Prostate gland (tissue), 2 donors: ENCODE data around the gene DCST1. TPM values are rescaled to one million over a fixed set of nuclear protein-coding genes. Genes with fewer than 3 reads are reported as not detected.
A peak's percentile ranks its signal among the peaks of the same experiment; 100 is the strongest.

ENCODE experiments used
- DNase-seq: peaks from one replicate; pipeline ENCODE4 v3.0.0-alpha.2; 2019; ENCODE audit warnings: low spot score
- H3K27ac ChIP-seq, 2 donors: fragments of 200-600 bp; sonication (generic); 2 replicates each; pipeline ENCODE4 v1.5.1; 2017 to 2019
- H3K27me3 ChIP-seq: fragments of 200-600 bp; sonication (generic); replicated peaks from 2 replicates; pipeline ENCODE4 v1.5.1; 2019; ENCODE audit not compliant: insufficient read depth
- H3K36me3 ChIP-seq, 2 donors: fragments of 200-600 bp; sonication (generic); 1 replicate in 1 of 2; 2 replicates in 1 of 2; pipeline versions ENCODE4 v1.5.1 to v1.8.1; 2017 to 2019
- H3K4me1 ChIP-seq: fragments of 200-600 bp; sonication (generic); replicated peaks from 2 replicates; pipeline ENCODE4 v1.5.1; 2019
- H3K4me3 ChIP-seq, 2 donors: fragments of 200-600 bp; sonication (generic); 2 replicates each; pipeline ENCODE4 v1.5.1; 2017 to 2019
- H3K9me3 ChIP-seq: fragments of 200-600 bp; sonication (generic); 2 replicates; pipeline ENCODE4 v1.5.1; 2017
- POLR2A ChIP-seq: fragments of 450-650 bp; IDR thresholded peaks from one replicate; pipeline ENCODE4 v1.6.1; 2016; ENCODE audit warnings: antibody characterized with exemption, mild to moderate bottlenecking
- POLR2AphosphoS5 ChIP-seq: sonication (generic); formaldehyde crosslinking; IDR thresholded peaks from one replicate; pipeline ENCODE4 v1.6.1; 2017; ENCODE audit warnings: antibody characterized with exemption
- WGBS: methylation state at CpG from one replicate; pipeline ENCODE4 v1.1.5; 2018; 5-methylcytosine and 5-hydroxymethylcytosine counted together
- intact Hi-C: fragments of 100-400 bp; cut with DNase I; formaldehyde crosslinking; loops from one replicate; pipeline ENCODE4 v1.14.2; 2022
- total RNA-seq, 2 donors: library from RNA; depleted of rRNA; stranded (reverse); fragments of >200 nt; gene quantifications; one replicate each; pipeline ENCODE4 v1.1.0, GENCODE V29; 2016
- TF ChIP-seq, protein P1 (sequence below), 4 experiments: fragments of 200-600 bp in 2 of 4; fragments of 450-650 bp in 2 of 4; sonication (generic) in 2 of 4; IDR thresholded peaks; 1 replicate in 3 of 4; 2 replicates in 1 of 4; pipeline ENCODE4 v1.5.1; 2016 to 2019; ENCODE audit warnings: antibody characterized with exemption in 4 of 4, mild to moderate bottlenecking in 2 of 4, moderate library complexity in 2 of 4

DCST1 gene
- total RNA-seq, 2 donors from 2014 or later = 0.51 TPM; not detected in 1

DNA sequence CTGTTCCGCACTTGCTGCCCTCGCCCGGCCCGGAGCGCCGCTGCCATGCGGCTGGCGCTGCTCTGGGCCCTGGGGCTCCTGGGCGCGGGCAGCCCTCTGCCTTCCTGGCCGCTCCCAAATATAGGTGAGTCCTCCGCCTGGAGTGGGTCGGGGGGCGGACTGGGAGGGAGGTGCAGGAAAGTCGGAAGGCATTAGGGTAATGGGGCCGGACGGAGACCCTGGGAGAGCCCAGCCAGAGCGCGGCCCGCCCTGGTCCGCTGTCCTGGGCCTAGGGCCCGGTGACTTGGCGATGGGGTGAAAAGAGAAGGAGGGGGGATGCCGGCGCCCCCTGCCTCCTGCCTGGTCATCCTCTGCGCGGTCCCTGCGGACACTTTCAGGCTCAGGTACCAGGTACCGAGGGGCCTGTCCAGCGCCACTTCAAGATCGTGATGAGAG, 17.7 kb downstream of the DCST1 start:
- Histone ChIP-seq H3K4me3 (peak overlapping the region; percentile 71 to 74), H3K27me3 (no peaks in the 10 kb centered on the region), H3K4me1 (peaks cover 19% of the 10 kb centered on the region), H3K36me3 (peaks cover 0 to 3% of the 10 kb centered on the region in 2 donors), H3K9me3 (no peaks in the 10 kb centered on the region), H3K27ac (peak overlapping the region; percentile 92 to 93)
- intact Hi-C loops = loop anchor here (2.0 to 5.0 kb wide), 2 partner anchors 33 to 89 kb away; partner anchors contain the start of gene PYGO2
- no peak for DNase-seq
- WGBS = under 1% methylated on average over 23 of the region's 31 CpGs
- TF ChIP-seq POLR2A = peak; percentile 67
- TF ChIP-seq, protein P1, sequence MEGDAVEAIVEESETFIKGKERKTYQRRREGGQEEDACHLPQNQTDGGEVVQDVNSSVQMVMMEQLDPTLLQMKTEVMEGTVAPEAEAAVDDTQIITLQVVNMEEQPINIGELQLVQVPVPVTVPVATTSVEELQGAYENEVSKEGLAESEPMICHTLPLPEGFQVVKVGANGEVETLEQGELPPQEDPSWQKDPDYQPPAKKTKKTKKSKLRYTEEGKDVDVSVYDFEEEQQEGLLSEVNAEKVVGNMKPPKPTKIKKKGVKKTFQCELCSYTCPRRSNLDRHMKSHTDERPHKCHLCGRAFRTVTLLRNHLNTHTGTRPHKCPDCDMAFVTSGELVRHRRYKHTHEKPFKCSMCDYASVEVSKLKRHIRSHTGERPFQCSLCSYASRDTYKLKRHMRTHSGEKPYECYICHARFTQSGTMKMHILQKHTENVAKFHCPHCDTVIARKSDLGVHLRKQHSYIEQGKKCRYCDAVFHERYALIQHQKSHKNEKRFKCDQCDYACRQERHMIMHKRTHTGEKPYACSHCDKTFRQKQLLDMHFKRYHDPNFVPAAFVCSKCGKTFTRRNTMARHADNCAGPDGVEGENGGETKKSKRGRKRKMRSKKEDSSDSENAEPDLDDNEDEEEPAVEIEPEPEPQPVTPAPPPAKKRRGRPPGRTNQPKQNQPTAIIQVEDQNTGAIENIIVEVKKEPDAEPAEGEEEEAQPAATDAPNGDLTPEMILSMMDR (IDR thresholded peaks at IDR 0.05) = no peak

GRCh38 chr1:155051777-155052398, 18.3 kb downstream of the DCST1 start:
- Histone ChIP-seq H3K27me3 (no peaks in the 10 kb centered on the region), H3K27ac (peak overlapping the region; percentile 92 to 93), H3K36me3 (peaks cover 0 to 4% of the 10 kb centered on the region in 2 donors), H3K4me3 (peak overlapping the region; percentile 71 to 74), H3K4me1 (peaks cover 19% of the 10 kb centered on the region), H3K9me3 (no peaks in the 10 kb centered on the region)
- TF ChIP-seq, protein P1 (IDR thresholded peaks at IDR 0.05) = no peak
- TF ChIP-seq POLR2AphosphoS5 (peak; percentile 17), POLR2A (peak; percentile 47)
- DNase-seq = peak; percentile 58
- WGBS = 2% methylated on average over 26 of the region's 27 CpGs
- intact Hi-C loops = loop anchor here (2.0 to 5.0 kb wide), 2 partner anchors 33 to 90 kb away; partner anchors contain the start of gene PYGO2

DNA sequence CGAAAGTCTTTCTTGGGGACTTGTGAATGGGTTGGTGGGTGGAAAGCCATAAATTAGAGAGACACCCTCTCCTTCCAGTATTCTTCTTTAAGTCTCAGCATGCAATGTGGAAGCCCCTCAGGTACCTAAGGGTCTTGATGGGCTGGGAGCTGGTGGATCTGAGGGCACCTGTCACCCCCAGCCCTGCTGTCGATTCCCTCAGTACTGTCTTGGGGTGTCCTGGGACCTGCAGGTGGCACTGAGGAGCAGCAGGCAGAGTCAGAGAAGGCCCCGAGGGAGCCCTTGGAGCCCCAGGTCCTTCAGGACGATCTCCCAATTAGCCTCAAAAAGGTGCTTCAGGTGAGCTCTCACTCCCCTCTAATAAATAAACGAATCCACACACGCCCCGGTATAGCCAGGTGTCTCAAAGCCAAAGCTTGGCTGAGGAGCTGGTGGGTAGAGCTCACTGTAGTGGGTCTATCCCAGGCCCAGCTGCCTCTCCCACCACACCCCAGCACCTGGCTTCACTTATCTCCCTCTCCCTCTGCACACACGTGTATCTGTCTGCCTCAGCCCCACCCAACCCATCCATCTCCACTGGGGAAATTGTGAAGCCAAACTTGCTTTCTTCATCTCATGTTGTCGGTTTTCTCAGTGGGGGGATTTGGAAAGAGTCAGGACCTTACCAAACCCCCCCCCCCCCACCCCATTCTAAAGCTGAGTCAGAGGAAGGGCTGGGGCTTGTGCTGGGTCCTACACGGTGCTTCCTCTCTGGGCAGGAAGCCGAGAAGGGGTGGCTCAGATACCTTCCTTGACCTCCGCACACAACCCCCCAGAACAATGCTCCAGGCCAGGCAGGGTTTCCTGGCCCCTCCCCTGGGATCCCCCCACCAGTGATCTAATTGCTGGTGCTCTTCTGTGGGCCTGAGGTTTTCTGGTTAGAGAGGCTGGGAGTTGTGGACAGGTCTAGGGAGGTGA, 19.1 kb downstream of the DCST1 start:
- intact Hi-C loops = loop anchor here (5.0 kb wide), 1 partner anchor 90 kb away; the partner anchor contains the start of gene PYGO2
- TF ChIP-seq POLR2AphosphoS5 = no peak
- TF ChIP-seq POLR2A = no peak
- TF ChIP-seq, protein P1 (IDR thresholded peaks at IDR 0.05) = peak in 2 of 4 experiments; percentile 38 to 52
- Histone ChIP-seq H3K36me3 (peaks cover 0 to 5% of the 10 kb centered on the region in 2 donors), H3K4me3 (peak overlapping the region; percentile 71 to 74), H3K4me1 (peaks cover 19% of the 10 kb centered on the region), H3K27me3 (no peaks in the 10 kb centered on the region), H3K9me3 (no peaks in the 10 kb centered on the region), H3K27ac (peak overlapping the region; percentile 92 to 93)
- WGBS = 32% methylated on average over 12 of the region's 12 CpGs
- DNase-seq = peak; percentile 37

DNA sequence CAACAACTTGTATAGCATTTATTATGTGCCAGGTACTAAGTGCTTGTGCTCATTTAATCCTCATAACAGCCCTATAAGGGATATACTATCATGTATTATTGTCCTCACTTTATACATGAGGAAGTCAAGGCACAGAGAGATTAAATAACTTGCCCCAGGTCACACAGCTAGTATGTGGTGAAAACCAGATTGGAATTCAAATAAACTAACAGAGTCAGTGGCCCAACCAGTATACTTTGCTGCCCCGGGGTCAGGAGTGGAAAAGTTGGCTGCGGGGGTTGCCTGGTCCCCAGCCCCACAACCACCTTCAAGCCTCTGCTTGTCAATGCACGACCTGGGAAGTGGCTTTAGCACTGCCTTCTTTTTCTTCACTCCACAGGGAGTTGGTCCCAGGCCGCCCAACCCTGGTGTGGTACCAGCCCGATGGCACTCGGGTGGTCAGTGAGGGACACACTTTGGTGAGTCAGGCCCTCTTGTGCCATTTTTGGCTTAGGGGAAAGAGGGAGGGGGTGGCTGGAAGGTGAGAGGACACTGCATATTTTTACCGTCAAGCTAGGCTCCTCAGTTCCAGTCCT, 20.0 kb downstream of the DCST1 start:
- no peaks in the 10 kb centered on the region for H3K9me3 ChIP-seq
- WGBS = 72% methylated on average over 7 of the region's 7 CpGs
- no peak for TF ChIP-seq POLR2A
- TF ChIP-seq, protein P1 (IDR thresholded peaks at IDR 0.05) = no peak
- no peak for TF ChIP-seq POLR2AphosphoS5
- no peaks in the 10 kb centered on the region for H3K27me3 ChIP-seq
- no peak for DNase-seq
- H3K27ac ChIP-seq = no peak overlapping the region
- H3K4me3 ChIP-seq = no peak overlapping the region
- peaks cover 17% of the 10 kb centered on the region for H3K4me1 ChIP-seq
- peaks cover 0 to 13% of the 10 kb centered on the region in 2 donors for H3K36me3 ChIP-seq
- intact Hi-C loops = loop anchor here (5.0 kb wide), 1 partner anchor 91 kb away; the partner anchor contains the start of gene PYGO2
